ENCODE measurements around the gene TRMT1.
"Not testable (repeated sequence)": the region's sequence is repeated elsewhere in the genome, so short reads cannot be mapped to it uniquely, and the experiment has no call there.

The TRMT1 gene

DNA sequence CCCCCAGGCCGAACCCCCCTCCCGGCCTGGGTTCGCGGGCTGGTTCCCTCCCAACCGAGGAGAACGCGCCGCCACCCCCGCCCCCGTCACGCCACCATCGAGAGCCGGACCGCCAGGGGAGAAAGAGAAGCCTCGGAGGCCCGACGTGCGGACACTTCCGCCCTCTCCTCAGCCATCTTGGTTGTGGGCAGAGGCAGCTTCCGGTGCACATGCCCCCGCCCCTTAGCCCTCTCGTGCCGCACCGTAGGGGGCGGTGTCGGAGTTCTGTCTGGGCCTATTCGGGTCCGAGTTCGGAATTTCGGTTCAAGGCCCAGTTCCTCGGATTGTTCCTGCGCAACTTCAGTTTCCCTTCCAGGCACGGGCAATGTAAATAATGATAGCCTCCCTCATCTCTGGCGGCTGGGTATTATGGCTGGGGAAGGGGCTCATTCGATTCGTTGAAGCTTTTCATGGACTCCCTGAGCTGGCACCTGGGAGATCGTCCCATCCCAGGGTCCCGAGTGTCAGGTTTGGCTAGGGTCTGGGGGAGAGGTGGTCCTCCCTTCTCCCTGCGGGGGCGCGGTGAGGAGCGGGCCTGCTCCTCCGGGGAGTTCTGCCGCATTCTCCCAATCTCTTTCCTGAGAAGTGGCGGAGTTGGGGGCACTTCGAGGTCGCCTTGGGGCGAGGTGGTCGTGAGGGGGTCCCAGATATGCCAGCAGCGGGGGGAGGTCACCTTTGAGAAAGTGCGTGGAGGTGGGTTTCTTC is 33.8 kb upstream of the TRMT1 start, which contains the start of the genes IER2 and STX10:
Gene IER2 (plus strand): TSS at position 225 of the 744 bp plus-strand sequence. CDS start 2,776 bp downstream, outside the sequence.
Gene STX10 (minus strand): TSS at position 189 of the 744 bp plus-strand sequence. CDS start 202 bp downstream, outside the sequence.
- DNase-seq (ENCODE audit: low read depth in 2 of 2), result peak; percentile 87 to 89

DNA sequence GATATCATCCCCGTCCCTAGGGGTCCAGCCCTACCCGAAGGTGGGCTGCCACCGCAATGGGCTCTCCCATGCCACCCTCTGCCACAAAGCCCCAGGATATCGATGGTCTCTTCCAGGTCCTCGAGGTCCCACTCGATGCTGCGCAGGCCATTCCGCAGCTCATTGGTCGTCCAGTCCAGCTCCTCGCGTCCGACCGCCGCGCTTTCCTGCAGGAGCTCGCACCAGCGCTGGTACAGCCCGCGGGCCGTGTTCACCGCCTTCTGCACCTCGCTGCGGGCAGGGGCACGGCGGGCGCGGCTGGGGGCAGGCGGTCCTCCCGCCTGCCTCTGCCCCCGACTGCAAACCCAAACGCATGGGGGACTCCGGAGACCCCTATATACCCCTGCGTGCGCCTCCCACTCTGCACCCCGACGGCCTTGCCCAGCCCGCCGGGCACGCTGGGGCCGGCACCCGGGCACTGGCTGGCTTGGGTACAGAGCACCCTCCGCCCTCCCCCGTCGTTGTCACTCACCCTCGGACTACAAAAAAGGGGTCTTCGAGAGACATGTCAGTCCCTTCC is 33.2 kb upstream of the TRMT1 start:
- no peak for DNase-seq (ENCODE audit: low read depth in 2 of 2)

DNA sequence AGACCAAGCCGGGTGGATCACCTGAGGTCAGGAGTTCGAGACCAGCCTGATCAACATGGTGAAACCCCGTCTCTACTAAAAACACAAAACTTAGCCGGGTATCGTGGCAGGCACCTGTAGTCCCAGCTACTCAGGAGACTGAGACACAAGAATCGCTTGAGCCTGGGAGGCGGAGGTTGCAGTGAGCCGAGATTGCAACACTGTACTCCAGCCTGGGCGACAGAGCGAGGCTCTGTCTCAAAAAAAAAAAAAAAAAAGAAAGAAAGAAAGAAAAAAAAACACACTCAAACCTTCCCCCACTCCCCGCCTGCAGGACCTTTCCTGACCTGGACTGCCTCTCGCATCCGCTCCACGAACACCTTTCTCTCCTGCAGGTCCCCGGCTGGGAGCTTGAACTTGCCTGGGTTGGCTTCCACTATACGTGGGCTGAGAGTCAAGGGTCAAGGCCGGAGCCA is 32.7 kb upstream of the TRMT1 start:
- not testable (repeated sequence) for DNase-seq (ENCODE audit: low read depth in 2 of 2)

DNA sequence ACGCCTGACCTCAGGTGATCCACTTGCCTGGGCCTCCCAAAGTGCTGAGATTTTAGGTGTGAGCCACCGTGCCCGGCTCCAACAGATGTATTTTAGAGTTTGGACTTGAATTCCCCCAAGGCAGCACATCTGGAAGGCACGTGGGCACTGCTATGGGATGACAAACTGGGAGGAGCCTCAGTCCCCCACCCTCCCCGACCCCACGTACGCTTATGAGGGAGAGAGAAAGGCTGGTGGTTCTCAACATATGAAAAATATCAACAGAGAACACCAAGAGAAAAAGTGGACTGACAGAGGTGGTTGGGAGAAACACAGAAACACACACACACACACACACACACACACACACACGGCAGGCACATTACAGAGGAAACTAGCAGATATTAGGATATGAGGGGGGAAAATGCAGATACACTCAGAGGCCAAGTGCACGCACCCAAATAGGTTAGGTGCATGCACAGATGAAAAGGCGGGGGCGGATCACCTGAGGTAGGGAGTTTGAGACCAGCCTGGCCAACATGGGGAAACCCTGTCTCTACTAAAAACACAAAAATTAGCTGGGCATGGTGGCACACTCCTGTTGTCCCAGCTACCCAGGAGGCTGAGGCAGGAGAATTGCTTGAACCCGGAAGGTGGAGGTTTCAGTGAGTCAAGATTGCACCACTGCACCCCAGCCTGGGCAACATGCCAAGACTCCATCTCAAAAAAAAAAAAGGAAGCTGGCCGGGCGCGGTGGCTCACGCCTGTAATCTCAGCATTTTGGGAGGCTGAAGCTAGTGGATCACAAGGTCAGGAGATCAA is 30.4 kb upstream of the TRMT1 start:
- no peak for DNase-seq (ENCODE audit: low read depth in 2 of 2)

DNA sequence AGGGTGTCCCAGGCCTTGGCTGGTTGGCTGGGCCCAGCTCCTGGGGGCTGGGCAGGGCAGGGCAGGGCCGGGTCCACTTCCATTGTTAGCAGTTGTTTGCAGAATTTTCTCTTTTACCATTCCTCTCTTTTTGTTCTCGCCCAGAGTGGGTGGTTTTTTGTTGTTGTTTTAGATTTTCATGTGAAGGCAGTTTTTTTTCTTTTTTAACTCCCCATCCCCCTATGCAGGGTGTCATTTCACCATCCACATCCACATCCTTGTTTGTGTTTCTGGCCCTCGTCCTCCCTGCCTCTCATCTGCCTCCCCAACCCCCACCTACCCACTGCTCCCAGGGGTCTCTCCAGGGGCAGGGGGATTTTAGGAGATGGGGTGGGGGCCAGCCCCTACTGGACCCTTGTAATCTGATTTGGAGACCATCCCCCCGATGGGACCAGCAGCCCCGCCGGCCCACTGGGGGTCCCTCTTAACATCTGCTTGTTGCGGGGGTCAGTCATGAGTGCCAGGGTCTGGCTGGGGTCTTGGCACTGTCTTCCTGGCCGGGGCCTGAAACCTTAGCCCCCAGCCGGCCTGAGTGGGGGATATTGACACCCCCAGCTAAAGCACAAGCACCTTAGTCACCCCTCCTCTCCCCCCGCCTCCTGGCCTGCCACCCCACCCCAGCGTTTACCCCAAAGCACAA is 23.2 kb upstream of the TRMT1 start:
- DNase-seq (ENCODE audit: low read depth in 2 of 2), result no peak

DNA sequence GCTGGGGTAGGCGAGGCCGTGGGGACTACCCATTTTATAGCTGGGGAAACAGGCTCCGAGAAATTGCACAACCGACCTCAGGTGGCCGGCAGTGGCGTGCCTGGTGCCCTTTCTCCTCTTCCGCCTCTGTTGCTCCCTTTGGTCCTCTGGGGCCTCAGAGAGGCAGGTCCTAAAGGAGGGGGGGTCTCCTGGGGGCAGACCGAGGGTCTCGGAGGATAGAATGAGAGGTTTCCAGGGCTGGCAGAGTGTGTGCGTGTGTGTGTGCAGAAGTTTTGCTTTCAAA is 22.3 kb upstream of the TRMT1 start:
- no peak for DNase-seq (ENCODE audit: low read depth in 2 of 2)

DNA sequence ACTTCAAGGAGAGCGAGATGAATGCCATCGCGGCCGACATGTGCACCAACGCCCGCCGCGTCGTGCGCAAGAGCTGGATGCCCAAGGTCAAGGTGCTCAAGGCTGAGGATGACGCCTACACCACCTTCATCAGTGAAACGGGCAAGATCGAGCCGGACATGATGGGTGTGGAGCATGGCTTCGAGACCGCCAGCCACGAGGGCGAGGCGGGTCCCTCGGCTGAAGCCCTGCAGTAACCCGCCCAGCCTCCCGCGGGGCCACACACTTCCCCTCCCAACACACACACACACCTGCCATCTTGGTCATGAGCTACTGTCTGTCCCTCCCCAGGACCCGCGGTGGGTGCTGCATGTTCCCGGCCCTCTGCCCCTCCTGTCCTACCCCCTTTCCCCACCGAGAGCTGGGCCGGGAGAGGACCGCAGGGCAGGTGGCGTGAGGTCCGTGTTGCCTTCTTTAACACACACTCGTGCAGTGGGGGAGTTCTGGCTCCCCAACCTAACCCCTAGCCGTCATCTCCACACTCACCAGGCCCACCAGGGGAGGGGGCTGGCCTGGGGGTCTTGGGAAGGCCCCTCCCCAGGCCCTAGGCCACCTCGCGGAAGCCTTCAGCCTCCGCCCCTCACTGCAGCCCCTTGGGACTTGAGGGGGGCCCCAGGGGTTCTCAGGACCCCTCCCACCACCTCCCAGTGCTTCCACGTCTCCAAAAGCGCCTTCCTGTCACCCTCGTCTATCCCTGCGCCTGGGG is 21.8 kb upstream of the TRMT1 start:
- DNase-seq (ENCODE audit: low read depth in 2 of 2), result no peak

DNA sequence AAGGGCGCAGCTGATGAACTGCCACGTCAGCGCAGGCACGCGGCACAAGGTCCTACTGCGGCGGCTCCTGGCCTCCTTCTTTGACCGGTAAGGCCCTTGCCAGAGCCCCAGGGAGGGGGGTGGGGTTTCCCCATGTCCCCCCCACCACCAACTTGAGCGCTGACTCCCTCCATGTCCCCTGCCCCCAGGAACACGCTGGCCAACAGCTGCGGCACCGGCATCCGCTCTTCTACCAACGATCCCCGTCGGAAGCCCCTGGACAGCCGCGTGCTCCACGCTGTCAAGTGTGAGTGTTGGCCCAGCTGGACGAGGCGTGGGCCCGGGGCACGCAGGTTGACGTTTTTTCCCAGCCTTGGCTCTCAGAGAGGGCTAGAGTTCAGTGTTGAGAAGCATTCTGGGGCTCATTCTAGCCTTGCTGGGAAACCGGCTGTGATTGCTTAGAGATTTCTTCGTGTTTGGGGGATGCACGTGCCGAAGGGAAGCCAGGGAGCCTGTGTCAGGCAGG is 20.8 kb upstream of the TRMT1 start:
- DNase-seq (ENCODE audit: low read depth in 2 of 2), result no peak

DNA sequence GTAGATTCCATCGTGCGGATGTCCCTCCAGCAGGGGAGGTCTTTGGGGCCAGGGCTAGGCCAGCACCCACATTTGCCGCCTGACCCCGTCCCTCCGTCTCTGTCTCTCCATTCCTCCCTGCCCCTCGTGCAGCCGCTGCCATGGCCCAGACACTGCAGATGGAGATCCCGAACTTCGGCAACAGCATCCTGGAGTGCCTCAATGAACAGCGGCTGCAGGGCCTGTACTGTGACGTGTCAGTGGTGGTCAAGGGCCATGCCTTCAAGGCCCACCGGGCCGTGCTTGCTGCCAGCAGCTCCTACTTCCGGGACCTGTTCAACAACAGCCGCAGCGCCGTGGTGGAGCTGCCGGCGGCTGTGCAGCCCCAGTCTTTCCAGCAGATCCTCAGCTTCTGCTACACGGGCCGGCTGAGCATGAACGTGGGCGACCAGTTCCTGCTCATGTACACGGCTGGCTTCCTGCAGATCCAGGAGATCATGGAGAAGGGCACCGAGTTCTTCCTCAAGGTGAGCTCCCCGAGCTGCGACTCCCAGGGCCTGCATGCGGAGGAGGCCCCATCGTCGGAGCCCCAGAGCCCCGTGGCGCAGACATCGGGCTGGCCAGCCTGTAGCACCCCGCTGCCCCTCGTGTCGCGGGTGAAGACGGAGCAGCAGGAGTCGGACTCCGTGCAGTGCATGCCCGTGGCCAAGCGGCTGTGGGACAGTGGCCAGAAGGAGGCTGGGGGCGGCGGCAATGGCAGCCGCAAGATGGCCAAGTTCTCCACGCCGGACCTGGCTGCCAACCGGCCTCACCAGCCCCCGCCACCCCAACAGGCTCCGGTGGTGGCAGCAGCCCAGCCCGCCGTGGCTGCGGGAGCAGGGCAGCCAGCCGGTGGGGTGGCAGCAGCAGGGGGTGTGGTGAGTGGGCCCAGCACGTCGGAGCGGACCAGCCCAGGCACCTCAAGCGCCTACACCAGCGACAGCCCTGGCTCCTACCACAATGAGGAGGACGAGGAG is 18.8 kb upstream of the TRMT1 start:
- DNase-seq (ENCODE audit: low read depth in 2 of 2), result no peak

DNA sequence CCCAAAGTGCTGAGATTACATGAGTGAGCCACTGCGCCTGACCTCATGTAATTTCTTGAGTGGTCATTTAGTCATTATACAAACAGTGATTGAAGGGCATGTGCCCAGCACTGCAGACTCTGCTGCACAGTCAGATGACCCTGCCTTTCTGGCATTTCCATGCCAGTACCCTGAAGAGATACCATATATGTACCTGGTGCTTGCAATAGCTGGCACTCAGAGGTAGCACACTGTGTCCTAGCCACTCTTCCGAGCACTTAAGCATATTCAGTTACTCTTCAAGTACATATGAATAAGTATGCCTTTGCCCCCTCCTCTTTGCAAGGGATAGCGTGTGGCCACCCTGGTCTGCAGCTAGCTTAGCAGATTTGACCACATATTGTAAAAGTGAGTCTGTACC is 18.1 kb upstream of the TRMT1 start:
- no peak for DNase-seq (ENCODE audit: low read depth in 2 of 2)

DNA sequence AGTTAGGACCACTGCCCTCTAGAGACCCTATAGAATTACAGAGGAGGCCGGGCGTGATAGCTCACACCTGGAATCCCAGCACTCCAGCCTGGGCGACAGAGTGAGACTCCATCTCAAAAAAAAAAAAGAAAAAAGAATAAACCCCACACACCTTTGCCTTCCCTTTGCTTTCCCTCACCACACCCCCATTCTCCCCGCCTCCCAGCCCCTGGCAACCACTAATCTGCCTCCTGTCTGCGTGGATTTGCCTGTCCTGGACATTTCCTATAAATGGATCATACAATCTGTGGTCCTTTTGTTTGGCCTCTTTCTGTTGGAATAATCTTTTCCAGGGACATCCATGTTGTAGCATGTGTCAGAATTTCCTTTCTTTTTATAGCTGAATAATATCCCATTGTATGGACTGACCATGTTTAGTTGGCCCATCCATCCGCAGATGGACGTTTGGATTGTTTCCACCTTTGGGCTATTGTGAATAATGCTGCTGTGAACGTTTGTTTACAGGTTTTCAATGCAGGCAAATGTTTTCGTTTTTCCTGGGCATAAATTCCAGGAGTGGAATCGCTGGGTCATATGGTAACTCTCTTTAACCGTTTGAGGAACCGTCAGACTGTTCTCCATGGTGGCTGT is 16.8 kb upstream of the TRMT1 start:
- no peak for DNase-seq (ENCODE audit: low read depth in 2 of 2)

DNA sequence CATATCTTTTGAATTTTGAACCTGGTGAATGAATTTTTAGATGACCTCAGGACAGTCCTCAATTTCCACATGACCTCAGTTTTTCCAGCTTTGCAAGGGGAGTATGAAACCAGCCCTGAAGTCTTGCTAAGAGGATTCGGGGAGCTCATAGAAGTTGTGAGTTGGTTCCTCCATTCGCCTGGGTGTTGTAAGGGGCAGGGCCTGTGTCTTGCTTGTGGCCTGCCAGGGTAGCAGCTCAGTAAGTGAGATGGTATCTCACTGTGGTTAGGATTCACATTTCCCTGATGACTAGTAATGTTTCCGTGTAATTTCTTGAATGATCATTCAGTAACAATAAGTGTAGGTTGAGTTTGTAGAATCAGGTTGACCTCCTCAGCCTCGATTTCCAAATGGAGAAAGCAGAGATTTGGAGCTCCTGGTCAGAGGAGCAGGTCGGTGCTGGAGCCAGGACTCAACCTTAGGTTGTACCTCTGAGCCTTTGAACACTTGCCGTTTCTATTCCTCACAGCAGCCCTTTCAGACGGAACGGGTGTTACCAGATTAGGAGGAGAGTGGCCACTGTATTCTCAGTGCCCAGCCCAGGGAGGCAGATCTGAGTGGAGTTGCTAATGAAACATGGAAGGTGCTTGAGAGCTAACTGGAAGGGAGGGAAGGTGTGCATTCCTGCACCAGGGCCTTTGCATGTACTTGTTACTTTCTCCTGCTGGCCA is 16.1 kb upstream of the TRMT1 start:
- no peak for DNase-seq (ENCODE audit: low read depth in 2 of 2)

DNA sequence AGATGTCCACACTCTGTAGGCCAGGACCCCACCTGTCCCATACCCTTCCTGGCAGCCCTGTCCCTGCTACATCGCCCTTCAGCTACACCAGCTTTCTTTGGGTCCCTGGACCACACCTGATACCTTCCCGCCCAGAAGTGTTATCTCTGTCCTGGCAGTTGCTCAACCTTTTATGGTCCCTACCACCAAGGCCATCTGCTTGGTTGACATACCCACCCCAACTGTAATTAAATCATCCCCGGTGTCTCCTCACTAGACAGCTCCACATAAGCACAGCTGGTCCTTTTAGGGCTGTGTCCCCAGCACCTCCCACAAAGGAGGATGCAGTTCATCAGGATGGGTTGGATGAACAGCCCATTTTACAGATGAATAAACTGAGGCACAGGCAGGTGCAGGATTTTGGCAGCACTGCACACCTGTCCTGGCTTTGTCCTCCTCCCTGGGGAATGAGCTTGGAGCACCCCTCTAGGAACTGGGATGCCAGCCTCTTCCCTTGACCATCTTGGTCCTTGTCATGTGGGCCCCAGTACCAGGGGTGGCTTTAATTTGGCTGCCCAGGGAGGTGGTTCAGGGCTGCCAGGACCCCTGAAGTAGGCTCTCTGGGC is 14.4 kb upstream of the TRMT1 start:
- DNase-seq (ENCODE audit: low read depth in 2 of 2), result no peak

DNA sequence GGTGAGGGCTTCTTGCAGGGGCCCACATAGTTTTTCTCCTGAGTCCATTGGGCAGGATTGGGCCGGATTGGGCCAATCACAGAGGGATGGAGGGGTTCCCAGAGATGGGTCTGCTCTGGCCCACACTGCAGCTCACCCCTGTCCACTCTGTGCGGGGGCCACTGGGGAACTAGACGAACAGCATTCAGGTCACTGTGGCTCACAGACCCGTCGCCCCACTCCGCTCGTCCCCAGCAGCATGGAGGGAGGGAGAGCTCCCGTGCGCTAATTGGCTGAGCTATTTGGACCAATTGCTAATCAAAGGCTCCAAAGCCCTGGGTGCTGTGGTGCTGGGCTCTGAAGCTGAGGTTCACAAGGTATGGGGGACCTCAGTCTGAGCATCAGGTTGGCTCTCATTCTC is 12.8 kb upstream of the TRMT1 start:
- no peak for DNase-seq (ENCODE audit: low read depth in 2 of 2)

DNA sequence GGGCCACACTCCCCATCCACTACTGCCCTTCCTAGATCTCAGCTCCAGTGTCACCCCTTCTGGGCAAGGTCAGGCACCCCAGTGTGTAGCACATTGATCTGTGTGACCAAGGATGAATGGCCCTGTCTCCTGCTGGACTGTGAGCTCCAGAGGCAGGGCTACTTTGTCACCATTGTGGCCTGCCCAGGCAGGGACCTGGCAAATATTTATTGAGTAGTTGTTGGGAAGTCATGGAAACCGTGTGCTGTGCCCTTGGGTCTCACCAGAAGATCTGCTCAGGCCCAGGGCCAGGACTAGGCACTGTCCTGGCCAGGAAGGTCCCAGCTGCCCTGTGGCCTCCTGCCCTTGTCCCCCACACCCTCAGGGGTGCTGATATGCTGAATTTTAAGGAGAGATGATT is 12.0 kb upstream of the TRMT1 start:
- DNase-seq (ENCODE audit: low read depth in 2 of 2), result no peak

DNA sequence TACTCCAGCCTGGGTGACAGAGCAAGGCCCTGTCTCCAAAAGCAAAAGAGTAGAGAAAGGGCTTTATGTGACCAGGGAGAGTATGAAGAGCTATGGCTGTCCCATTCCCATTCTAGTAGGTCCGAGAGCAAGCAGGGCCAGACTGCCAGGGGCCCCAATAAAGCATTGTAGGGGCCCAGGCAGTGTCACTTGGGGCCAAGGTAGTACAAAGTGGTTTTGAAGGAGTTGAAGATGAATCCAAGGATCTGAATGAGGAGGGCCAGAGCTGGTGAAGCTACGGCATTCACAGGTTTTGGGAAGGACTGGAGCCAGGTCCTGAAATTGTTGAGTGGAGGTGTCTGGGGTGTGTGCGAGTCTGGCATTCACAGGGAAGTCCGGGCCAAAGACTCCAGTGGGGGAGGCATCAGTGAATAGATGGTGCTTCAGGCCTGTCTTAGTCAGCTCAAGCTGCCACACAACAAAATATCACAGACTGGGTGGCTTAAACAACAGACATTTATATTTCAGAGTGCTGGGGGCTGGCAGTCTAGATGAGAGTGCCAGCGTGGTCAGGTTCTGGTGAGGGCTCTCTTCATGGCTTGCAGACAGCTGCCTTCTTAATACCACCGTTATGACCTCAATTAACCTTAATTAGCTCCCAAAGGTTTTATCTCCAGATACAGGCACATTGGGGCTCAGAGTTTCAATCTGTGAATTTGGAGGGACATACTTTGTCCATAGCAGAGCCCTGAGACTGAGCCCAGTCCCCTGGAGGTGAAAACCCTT is 11.5 kb upstream of the TRMT1 start:
- no peak for DNase-seq (ENCODE audit: low read depth in 2 of 2)

DNA sequence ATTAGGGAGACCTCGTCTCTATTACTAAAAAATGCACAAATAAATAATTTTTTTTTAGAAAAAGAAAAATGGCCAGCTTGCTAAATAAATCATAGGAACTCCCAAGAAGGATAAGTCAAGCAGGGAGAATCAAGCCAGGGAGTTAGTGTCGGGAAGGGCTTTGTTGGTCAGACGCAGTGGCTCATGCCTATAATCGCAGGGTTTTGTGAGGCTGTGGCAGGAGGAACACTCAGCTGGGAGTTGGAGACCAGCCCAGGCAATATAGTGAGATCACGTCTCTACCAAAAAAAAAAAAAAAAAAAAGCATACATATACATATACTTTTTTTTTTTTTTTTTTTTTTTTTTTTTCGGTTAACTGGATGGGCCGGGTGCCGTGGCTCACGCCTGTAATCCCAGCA is 10.5 kb upstream of the TRMT1 start:
- no peak for DNase-seq (ENCODE audit: low read depth in 2 of 2)
